HEK293 (cell line): ENCODE data around the gene RABGEF1.

ENCODE experiments used
- CTCF ChIP-seq: fragments of 450-650 bp; formaldehyde crosslinking; IDR thresholded peaks from 2 replicates; pipeline ENCODE4 v1.5.1; 2016; ENCODE audit warnings: missing biosample characterization, missing genetic modification characterization
- FEZF1 ChIP-seq: fragments of 450-650 bp; formaldehyde crosslinking; IDR thresholded peaks from 2 replicates; pipeline ENCODE4 v1.5.1; 2016; ENCODE audit warnings: missing biosample characterization, missing genetic modification characterization
- PATZ1 ChIP-seq: fragments of 450-650 bp; formaldehyde crosslinking; IDR thresholded peaks from 2 replicates; pipeline ENCODE4 v1.5.1; 2016; ENCODE audit warnings: missing biosample characterization, missing genetic modification characterization
- SALL2 ChIP-seq: fragments of 450-650 bp; formaldehyde crosslinking; IDR thresholded peaks from 2 replicates; pipeline ENCODE4 v1.5.0; 2017; ENCODE audit warnings: missing biosample characterization, mild to moderate bottlenecking, missing genetic modification characterization, borderline replicate concordance
- SP2 ChIP-seq: fragments of 450-650 bp; formaldehyde crosslinking; IDR thresholded peaks from 2 replicates; pipeline ENCODE4 v1.5.1; 2016; ENCODE audit warnings: missing biosample characterization, missing genetic modification characterization
- YY1 ChIP-seq: fragments of 450-650 bp; formaldehyde crosslinking; IDR thresholded peaks from 2 replicates; pipeline ENCODE4 v1.5.1; 2018; ENCODE audit warnings: missing biosample characterization, missing genetic modification characterization
- ZBTB44 ChIP-seq: fragments of 450-650 bp; IDR thresholded peaks from 2 replicates; pipeline ENCODE4 v1.5.1; 2018; ENCODE audit warnings: missing biosample characterization, mild to moderate bottlenecking, missing genetic modification characterization
- ZBTB7A ChIP-seq: fragments of 450-650 bp; formaldehyde crosslinking; IDR thresholded peaks from 2 replicates; pipeline ENCODE4 v1.5.1; 2016; ENCODE audit warnings: low read depth, missing biosample characterization, missing genetic modification characterization
- ZFP69B ChIP-seq: fragments of 450-650 bp; formaldehyde crosslinking; IDR thresholded peaks from 2 replicates; pipeline ENCODE4 v1.5.1; 2016; ENCODE audit warnings: missing biosample characterization, missing genetic modification characterization
- ZNF302 ChIP-seq: fragments of 450-650 bp; formaldehyde crosslinking; IDR thresholded peaks from 2 replicates; pipeline ENCODE4 v1.5.1; 2016; ENCODE audit warnings: missing biosample characterization, missing genetic modification characterization, low read depth
- ZNF530 ChIP-seq: fragments of 450-650 bp; formaldehyde crosslinking; IDR thresholded peaks from 2 replicates; pipeline ENCODE4 v1.5.1; 2016; ENCODE audit warnings: low read depth, missing biosample characterization, missing genetic modification characterization
- ZNF837 ChIP-seq: fragments of 450-650 bp; formaldehyde crosslinking; IDR thresholded peaks from 2 replicates; pipeline ENCODE4 v1.5.1; 2016; ENCODE audit warnings: missing biosample characterization, missing genetic modification characterization

GRCh38 chr7:66824041-66824440, 83.5 kb downstream of the RABGEF1 start:
- TF ChIP-seq SALL2 = no peak
- TF ChIP-seq ZNF302 (tag by site-specific recombination) = no peak
- no peak for TF ChIP-seq YY1 (tag by site-specific recombination)
- TF ChIP-seq CTCF = no peak
- TF ChIP-seq ZNF530 (tag by site-specific recombination) = no peak
- TF ChIP-seq ZNF837 (tag by site-specific recombination) = no peak
- no peak for TF ChIP-seq FEZF1
- TF ChIP-seq PATZ1 (tag by site-specific recombination) = no peak
- TF ChIP-seq ZBTB7A = no peak
- no peak for TF ChIP-seq ZBTB44 (tag by site-specific recombination)
- TF ChIP-seq ZFP69B (tag by site-specific recombination) = no peak
- no peak for TF ChIP-seq SP2
